HepG2 (cell line): ENCODE data around the gene NDUFS2. TPM values are rescaled to one million over a fixed set of nuclear protein-coding genes. Genes with fewer than 3 reads are reported as not detected.
A peak's percentile ranks its signal among the peaks of the same experiment; 100 is the strongest.

Experiments used
- ATAC-seq: fragments of 200-7000 bp; cut with Tn5 transposase; 3 replicates; pipeline ENCODE4 v1.9.1; 2020; ENCODE audit warnings: mild to moderate bottlenecking, moderate library complexity
- BruUV-seq: library from RNA; stranded (reverse); fragments of 400-500 nt; replicated peaks from 2 replicates; lab custom pipeline; 2021; lab: Mats Ljungman, UMichigan
- CTCF ChIA-PET: fragments of 300-600 bp; formaldehyde crosslinking; extraction: SDS; loops from one replicate; lab custom pipeline; 2021; ENCODE audit warnings: low total read pairs, inconsistent platforms, low intra/inter-chr PET ratio; lab: Yijun Ruan, JAX
- POLR2A ChIA-PET: fragments of 350-600 bp; sonication (Branson Sonifier 250); formaldehyde crosslinking; loops from one replicate; lab custom pipeline; 2020; ENCODE audit warnings: antibody characterized with exemption, inconsistent platforms; lab: Yijun Ruan, JAX
- DNase-seq: peaks from one replicate; pipeline ENCODE4 v3.0.0-alpha.2; 2015; ENCODE audit warnings: low spot score
- FAIRE-seq: peaks from 3 replicates; lab custom pipeline; 2011; peaks lifted over from hg19 to GRCh38; lab: Jason Lieb, UNC
- H2AFZ ChIP-seq: one replicate; pipeline ENCODE4 v1.6.1; 2011; ENCODE audit warnings: low read length, inconsistent platforms
- H3K27ac ChIP-seq: fragments of 300-600 bp; 3 replicates; pipeline ENCODE4 v1.8.0; 2011; ENCODE audit warnings: mixed run types, mild to moderate bottlenecking, mixed read lengths, low read length, inconsistent platforms; ENCODE audit not compliant: insufficient read depth; ENCODE audit errors: extremely low read length
- H3K27me3 ChIP-seq, 2 experiments: fragments of 200-600 bp in 1 of 2; 2 replicates in 1 of 2; 3 replicates in 1 of 2; pipeline versions ENCODE4 v1.6.0 to v1.8.0; 2011; ENCODE audit warnings: low read length in 2 of 2, mild to moderate bottlenecking in 2 of 2, moderate library complexity in 2 of 2, inconsistent platforms in 1 of 2; ENCODE audit not compliant: insufficient read depth in 2 of 2, control insufficient read depth in 1 of 2
- H3K36me3 ChIP-seq, 2 experiments: fragments of 200-600 bp in 1 of 2; replicated peaks in 1 of 2; 2 replicates in 1 of 2; 3 replicates in 1 of 2; pipeline versions ENCODE4 v1.5.1 to v1.8.0; 2011; ENCODE audit warnings: low read length in 2 of 2, inconsistent platforms in 1 of 2; ENCODE audit not compliant: insufficient read depth in 2 of 2, control insufficient read depth in 1 of 2
- H3K4me1 ChIP-seq: 2 replicates; pipeline ENCODE4 v1.5.1; 2012; ENCODE audit warnings: low read length, inconsistent platforms; ENCODE audit not compliant: insufficient read depth
- H3K4me2 ChIP-seq: 2 replicates; pipeline ENCODE4 v1.6.0; 2011; ENCODE audit warnings: low read depth, low read length, inconsistent platforms
- H3K4me3 ChIP-seq, 3 experiments: fragments of 200-600 bp in 1 of 3; sonication (generic), shearing (Covaris generic) in 1 of 3; replicated peaks in 1 of 3; 2 replicates each; pipeline ENCODE4 v1.5.1; 2011 to 2016; ENCODE audit warnings: low read length in 3 of 3, inconsistent platforms in 2 of 3, low read depth in 2 of 3, mild to moderate bottlenecking in 2 of 3, control low read depth in 1 of 3, mixed read lengths in 1 of 3; ENCODE audit not compliant: insufficient read depth in 1 of 3
- H3K79me2 ChIP-seq: one replicate; pipeline ENCODE4 v1.6.1; 2011; ENCODE audit warnings: low read length, inconsistent platforms; ENCODE audit not compliant: insufficient read depth
- H3K9ac ChIP-seq: 2 replicates; pipeline ENCODE4 v1.6.0; 2011; ENCODE audit warnings: mild to moderate bottlenecking, low read depth, low read length, inconsistent platforms; ENCODE audit not compliant: insufficient read depth
- H3K9me3 ChIP-seq: 2 replicates; pipeline ENCODE4 v1.5.1; 2012; ENCODE audit warnings: mild to moderate bottlenecking, low read length
- H4K20me1 ChIP-seq: 2 replicates; pipeline ENCODE4 v1.6.0; 2011; ENCODE audit warnings: inconsistent platforms, mild to moderate bottlenecking, low read length, moderate library complexity; ENCODE audit not compliant: insufficient read depth
- BRCA1 ChIP-seq: sonication (generic); formaldehyde crosslinking; IDR thresholded peaks from 2 replicates; pipeline ENCODE4 v1.4.0; 2020; ENCODE audit warnings: missing genetic modification reagents
- GATA4 ChIP-seq: sonication (generic); IDR thresholded peaks from 2 replicates; pipeline ENCODE4 v1.6.1; 2016; ENCODE audit warnings: antibody characterized with exemption, low read depth, borderline replicate concordance
- KAT8 ChIP-seq: IDR thresholded peaks from 2 replicates; pipeline ENCODE4 v1.6.1; 2016; ENCODE audit warnings: missing genetic modification reagents, missing compliant biosample characterization
- MED1 ChIP-seq: sonication (generic); formaldehyde crosslinking; IDR thresholded peaks from 2 replicates; pipeline ENCODE4 v1.4.0; 2020; ENCODE audit warnings: missing genetic modification reagents
- NPAS2 ChIP-seq: sonication (generic); formaldehyde crosslinking; IDR thresholded peaks from 2 replicates; pipeline ENCODE4 v1.8.0; 2022; ENCODE audit warnings: mild to moderate bottlenecking, missing genetic modification reagents, borderline replicate concordance
- STAG1 ChIP-seq: sonication (generic); formaldehyde crosslinking; IDR thresholded peaks from 2 replicates; pipeline ENCODE4 v1.4.0; 2020; ENCODE audit warnings: missing genetic modification reagents
- ZNF850 ChIP-seq: sonication (generic); formaldehyde crosslinking; conservative IDR thresholded peaks from 2 replicates; pipeline ENCODE4 v1.9.0; 2021; ENCODE audit warnings: mild to moderate bottlenecking, missing genetic modification reagents
- WGBS: methylation state at CpG from one replicate; pipeline ENCODE4 v1.1.6; 2017; ENCODE audit warnings: low lambda C conversion rate; 5-methylcytosine and 5-hydroxymethylcytosine counted together
- in situ Hi-C: cut with HindIII; loops from 2 replicates; pipeline ENCODE4 v1.10.0; 2017; ENCODE audit warnings: low pct_unique_long_range_greater_than_20kb; ENCODE audit not compliant: extremely low pct_ligation_motif_present
- intact Hi-C: fragments of 100-400 bp; cut with micrococcal nuclease; formaldehyde crosslinking; loops from one replicate; pipeline ENCODE4 v1.10.0; 2022; ENCODE audit not compliant: unreplicated experiment
- polyA plus RNA-seq, 8 experiments: library from polyadenylated mRNA; depleted of rRNA in 3 of 8; stranded (reverse) in 7 of 8; unstranded in 1 of 8; fragments of >200 nt; fragmentation: Illumina TruSeq in 4 of 8; extraction: Trizol in 4 of 8; gene quantifications; 2 replicates each; pipeline versions ENCODE4 v1.2.1 to v1.2.3, GENCODE V29; 2011 to 2016; ENCODE audit warnings: low read depth in 4 of 8, missing spikeins in 1 of 8, mixed read lengths in 1 of 8; ENCODE audit not compliant: insufficient read depth in 1 of 8
- total RNA-seq, 5 experiments: library from RNA; depleted of rRNA; stranded (reverse); fragments of >200 nt; fragmentation: Illumina TruSeq; extraction: Trizol; gene quantifications; 2 replicates each; pipeline ENCODE4 v1.2.3, GENCODE V29; 2016; ENCODE audit warnings: low read depth in 1 of 5
- TF ChIP-seq, protein P1 (sequence below): sonication (generic); formaldehyde crosslinking; IDR thresholded peaks from 2 replicates; pipeline ENCODE4 v1.5.1; 2020; ENCODE audit warnings: mild to moderate bottlenecking, missing genetic modification reagents, moderate library complexity
- TF ChIP-seq, protein P2 (sequence below): sonication (generic); formaldehyde crosslinking; IDR thresholded peaks from 2 replicates; pipeline ENCODE4 v1.4.0; 2020; ENCODE audit warnings: mild to moderate bottlenecking, missing genetic modification reagents
- TF ChIP-seq, protein P3 (sequence below): IDR thresholded peaks from 2 replicates; pipeline ENCODE4 v1.6.1; 2016; ENCODE audit warnings: low read depth, control low read depth

NDUFS2 gene
- total and polyA plus RNA-seq, 2 of the 13 experiments (the other 11 are each of a cell fraction or from before 2014, with no cell fraction given) = 89.9 to 118 TPM

DNA sequence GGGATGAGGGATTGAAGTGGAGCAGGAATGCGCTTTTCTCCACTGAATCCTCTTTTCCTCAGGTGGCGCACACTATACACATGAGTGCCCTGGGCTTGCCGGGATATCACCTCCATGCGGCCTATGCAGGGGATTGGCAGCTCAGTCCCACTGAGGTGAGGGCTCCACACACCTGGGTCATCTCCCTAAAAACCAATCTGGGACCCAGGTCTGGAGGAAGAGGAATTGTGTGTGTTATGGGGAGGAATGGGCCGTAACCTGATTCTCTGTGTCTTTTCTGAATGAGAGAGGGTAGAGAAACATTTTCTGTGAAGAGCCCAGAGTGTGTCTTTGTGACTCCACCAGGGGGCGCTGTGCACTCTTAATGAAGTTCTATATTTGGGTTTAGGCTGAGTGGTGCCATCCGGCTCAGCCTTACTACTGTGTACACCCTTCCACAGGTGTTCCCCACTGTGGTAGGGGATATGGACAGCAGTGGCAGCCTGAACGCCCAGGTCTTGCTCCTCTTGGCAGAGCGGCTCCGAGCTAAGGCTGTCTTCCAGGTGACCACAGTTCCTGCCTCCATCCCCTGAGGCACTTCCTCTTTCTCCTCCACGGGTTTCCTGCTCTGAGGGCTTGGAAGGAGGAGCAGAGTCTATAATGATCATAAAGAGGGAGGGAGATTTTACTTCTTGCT is 25.2 kb downstream of the NDUFS2 start:
- CTCF ChIA-PET = interaction anchor here (0.9 to 3.7 kb wide), 5 partner anchors 16 to 155 kb away, joined by 3 to 36 read pairs (median 4); partner anchors contain the start of gene CFAP126
- H2AFZ ChIP-seq = no peak overlapping the region
- peak; percentile 64 for FAIRE-seq
- no TSS peak for BruUV-seq
- peak overlapping the region; percentile 69 for H3K27ac ChIP-seq
- H3K4me3 ChIP-seq = peak overlapping the region; percentile 81 to 82 (median 81)
- H3K79me2 ChIP-seq = peaks cover 26% of the 10 kb centered on the region
- H3K4me2 ChIP-seq = peak overlapping the region; percentile 92
- 32% methylated on average over 11 of the region's 11 CpGs for WGBS
- no peaks in the 10 kb centered on the region; a peak in 1 of 5 replicates for H3K27me3 ChIP-seq
- POLR2A ChIA-PET = interaction anchor here (1.5 to 12.5 kb wide), 7 partner anchors 9 to 162 kb away, joined by 4 to 357 read pairs (median 52); partner anchors contain the start of genes FCER1G, NDUFS2, NR1I3 and SDHC
- peaks cover 6% of the 10 kb centered on the region for H4K20me1 ChIP-seq
- DNase-seq = peak; percentile 69
- H3K36me3 ChIP-seq = peaks cover 12 to 43% of the 10 kb centered on the region in 2 experiments
- in situ Hi-C loops = loop anchor here (5.0 to 10.0 kb wide), 2 partner anchors 65 to 157 kb away; no protein-coding TSS in a partner anchor
- H3K4me1 ChIP-seq = peaks cover 53% of the 10 kb centered on the region
- intact Hi-C loops = loop anchor here (1.0 to 5.0 kb wide), 5 partner anchors 11 to 155 kb away; partner anchors contain the start of genes NR1I3 and SDHC
- H3K9me3 ChIP-seq = no peaks in the 10 kb centered on the region
- H3K9ac ChIP-seq = peak overlapping the region; percentile 74
- ATAC-seq = peak; percentile 12
- TF ChIP-seq KAT8 (CRISPR knock-in tag) = peak; percentile 35; the same call in 1 of the 2 replicates
- TF ChIP-seq, protein P1, sequence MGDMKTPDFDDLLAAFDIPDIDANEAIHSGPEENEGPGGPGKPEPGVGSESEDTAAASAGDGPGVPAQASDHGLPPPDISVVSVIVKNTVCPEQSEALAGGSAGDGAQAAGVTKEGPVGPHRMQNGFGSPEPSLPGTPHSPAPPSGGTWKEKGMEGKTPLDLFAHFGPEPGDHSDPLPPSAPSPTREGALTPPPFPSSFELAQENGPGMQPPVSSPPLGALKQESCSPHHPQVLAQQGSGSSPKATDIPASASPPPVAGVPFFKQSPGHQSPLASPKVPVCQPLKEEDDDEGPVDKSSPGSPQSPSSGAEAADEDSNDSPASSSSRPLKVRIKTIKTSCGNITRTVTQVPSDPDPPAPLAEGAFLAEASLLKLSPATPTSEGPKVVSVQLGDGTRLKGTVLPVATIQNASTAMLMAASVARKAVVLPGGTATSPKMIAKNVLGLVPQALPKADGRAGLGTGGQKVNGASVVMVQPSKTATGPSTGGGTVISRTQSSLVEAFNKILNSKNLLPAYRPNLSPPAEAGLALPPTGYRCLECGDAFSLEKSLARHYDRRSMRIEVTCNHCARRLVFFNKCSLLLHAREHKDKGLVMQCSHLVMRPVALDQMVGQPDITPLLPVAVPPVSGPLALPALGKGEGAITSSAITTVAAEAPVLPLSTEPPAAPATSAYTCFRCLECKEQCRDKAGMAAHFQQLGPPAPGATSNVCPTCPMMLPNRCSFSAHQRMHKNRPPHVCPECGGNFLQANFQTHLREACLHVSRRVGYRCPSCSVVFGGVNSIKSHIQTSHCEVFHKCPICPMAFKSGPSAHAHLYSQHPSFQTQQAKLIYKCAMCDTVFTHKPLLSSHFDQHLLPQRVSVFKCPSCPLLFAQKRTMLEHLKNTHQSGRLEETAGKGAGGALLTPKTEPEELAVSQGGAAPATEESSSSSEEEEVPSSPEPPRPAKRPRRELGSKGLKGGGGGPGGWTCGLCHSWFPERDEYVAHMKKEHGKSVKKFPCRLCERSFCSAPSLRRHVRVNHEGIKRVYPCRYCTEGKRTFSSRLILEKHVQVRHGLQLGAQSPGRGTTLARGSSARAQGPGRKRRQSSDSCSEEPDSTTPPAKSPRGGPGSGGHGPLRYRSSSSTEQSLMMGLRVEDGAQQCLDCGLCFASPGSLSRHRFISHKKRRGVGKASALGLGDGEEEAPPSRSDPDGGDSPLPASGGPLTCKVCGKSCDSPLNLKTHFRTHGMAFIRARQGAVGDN = peak; percentile 46
- TF ChIP-seq GATA4 = no peak
- peak; percentile 80 for TF ChIP-seq STAG1 (CRISPR knock-in tag)
- no peak for TF ChIP-seq NPAS2 (CRISPR knock-in tag)
- TF ChIP-seq, protein P2, sequence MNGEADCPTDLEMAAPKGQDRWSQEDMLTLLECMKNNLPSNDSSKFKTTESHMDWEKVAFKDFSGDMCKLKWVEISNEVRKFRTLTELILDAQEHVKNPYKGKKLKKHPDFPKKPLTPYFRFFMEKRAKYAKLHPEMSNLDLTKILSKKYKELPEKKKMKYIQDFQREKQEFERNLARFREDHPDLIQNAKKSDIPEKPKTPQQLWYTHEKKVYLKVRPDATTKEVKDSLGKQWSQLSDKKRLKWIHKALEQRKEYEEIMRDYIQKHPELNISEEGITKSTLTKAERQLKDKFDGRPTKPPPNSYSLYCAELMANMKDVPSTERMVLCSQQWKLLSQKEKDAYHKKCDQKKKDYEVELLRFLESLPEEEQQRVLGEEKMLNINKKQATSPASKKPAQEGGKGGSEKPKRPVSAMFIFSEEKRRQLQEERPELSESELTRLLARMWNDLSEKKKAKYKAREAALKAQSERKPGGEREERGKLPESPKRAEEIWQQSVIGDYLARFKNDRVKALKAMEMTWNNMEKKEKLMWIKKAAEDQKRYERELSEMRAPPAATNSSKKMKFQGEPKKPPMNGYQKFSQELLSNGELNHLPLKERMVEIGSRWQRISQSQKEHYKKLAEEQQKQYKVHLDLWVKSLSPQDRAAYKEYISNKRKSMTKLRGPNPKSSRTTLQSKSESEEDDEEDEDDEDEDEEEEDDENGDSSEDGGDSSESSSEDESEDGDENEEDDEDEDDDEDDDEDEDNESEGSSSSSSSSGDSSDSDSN (CRISPR knock-in tag) = 0 out of 2 replicates have a peak, but pooled peaks have one; percentile 11
- TF ChIP-seq BRCA1 (CRISPR knock-in tag) = no peak
- TF ChIP-seq MED1 (CRISPR knock-in tag) = peak; percentile 60
- TF ChIP-seq, protein P3, sequence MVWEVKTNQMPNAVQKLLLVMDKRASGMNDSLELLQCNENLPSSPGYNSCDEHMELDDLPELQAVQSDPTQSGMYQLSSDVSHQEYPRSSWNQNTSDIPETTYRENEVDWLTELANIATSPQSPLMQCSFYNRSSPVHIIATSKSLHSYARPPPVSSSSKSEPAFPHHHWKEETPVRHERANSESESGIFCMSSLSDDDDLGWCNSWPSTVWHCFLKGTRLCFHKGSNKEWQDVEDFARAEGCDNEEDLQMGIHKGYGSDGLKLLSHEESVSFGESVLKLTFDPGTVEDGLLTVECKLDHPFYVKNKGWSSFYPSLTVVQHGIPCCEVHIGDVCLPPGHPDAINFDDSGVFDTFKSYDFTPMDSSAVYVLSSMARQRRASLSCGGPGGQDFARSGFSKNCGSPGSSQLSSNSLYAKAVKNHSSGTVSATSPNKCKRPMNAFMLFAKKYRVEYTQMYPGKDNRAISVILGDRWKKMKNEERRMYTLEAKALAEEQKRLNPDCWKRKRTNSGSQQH (CRISPR knock-in tag) = no peak
- TF ChIP-seq ZNF850 (CRISPR knock-in tag) = 0 out of 2 replicates have a peak, but pooled peaks have one; percentile 54
